Measurements from ENCODE around the gene TSSC4.

DNA sequence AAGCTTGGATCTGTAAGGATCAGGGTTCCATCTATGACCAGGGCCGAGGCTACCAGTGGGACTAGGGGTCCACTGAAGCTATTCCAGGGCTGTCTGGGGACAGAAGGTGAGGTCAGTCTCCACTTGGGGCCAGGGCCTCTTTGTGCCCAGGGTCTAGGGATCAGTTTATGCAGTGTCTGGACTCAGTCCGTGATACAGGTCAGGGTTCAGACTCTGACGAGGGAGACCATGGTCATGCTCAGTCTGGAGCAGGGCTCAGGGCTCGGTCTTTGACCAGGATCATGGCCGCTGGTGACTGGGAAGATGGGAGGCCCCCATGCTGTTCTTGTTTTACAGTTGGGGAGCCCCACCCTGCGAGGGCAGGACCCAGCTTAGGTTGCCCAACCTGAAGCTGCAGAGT is 11.8 kb downstream of the TSSC4 start:
- no peak for TF ChIP-seq POLR2A (IDR thresholded peaks at IDR 0.05)
- TF ChIP-seq, protein P1, sequence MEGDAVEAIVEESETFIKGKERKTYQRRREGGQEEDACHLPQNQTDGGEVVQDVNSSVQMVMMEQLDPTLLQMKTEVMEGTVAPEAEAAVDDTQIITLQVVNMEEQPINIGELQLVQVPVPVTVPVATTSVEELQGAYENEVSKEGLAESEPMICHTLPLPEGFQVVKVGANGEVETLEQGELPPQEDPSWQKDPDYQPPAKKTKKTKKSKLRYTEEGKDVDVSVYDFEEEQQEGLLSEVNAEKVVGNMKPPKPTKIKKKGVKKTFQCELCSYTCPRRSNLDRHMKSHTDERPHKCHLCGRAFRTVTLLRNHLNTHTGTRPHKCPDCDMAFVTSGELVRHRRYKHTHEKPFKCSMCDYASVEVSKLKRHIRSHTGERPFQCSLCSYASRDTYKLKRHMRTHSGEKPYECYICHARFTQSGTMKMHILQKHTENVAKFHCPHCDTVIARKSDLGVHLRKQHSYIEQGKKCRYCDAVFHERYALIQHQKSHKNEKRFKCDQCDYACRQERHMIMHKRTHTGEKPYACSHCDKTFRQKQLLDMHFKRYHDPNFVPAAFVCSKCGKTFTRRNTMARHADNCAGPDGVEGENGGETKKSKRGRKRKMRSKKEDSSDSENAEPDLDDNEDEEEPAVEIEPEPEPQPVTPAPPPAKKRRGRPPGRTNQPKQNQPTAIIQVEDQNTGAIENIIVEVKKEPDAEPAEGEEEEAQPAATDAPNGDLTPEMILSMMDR (IDR thresholded peaks at IDR 0.05), result no peak
- TF ChIP-seq POLR2AphosphoS5 (IDR thresholded peaks at IDR 0.05), result no peak

All from stomach (tissue), 4 donors.